GM12891 (cell line): ENCODE measurements around the gene HS1BP3.

Experiments
- DNase-seq: peaks from one replicate; pipeline ENCODE4 v3.0.0; 2011; ENCODE audit warnings: low spot score; ENCODE audit not compliant: insufficient read length
- FAIRE-seq: peaks from 2 replicates; lab custom pipeline; 2011; peaks lifted over from hg19 to GRCh38; lab: Jason Lieb, UNC
- PAX5 ChIP-seq: IDR thresholded peaks from 2 replicates; pipeline ENCODE4 v1.6.1; 2011; ENCODE audit warnings: low read length, moderate library complexity, mild to moderate bottlenecking; ENCODE audit not compliant: insufficient read depth, severe bottlenecking
- POLR2A ChIP-seq: IDR thresholded peaks from 2 replicates; pipeline ENCODE4 v1.6.1; 2011; ENCODE audit warnings: low read depth, low read length, control low read depth
- POLR2AphosphoS5 ChIP-seq: IDR thresholded peaks from 2 replicates; pipeline ENCODE4 v1.6.1; 2011; ENCODE audit warnings: low read depth, low read length, control low read depth
- POU2F2 ChIP-seq: IDR thresholded peaks from 2 replicates; pipeline ENCODE4 v1.6.1; 2011; ENCODE audit warnings: low read depth, mild to moderate bottlenecking, control low read depth, low read length, moderate library complexity
- SPI1 ChIP-seq: IDR thresholded peaks from 2 replicates; pipeline ENCODE4 v1.6.1; 2011; ENCODE audit warnings: low read depth, low read length, control low read depth
- TAF1 ChIP-seq: IDR thresholded peaks from 2 replicates; pipeline ENCODE4 v1.6.1; 2011; ENCODE audit warnings: low read depth, low read length, control low read depth

The HS1BP3 gene

DNA sequence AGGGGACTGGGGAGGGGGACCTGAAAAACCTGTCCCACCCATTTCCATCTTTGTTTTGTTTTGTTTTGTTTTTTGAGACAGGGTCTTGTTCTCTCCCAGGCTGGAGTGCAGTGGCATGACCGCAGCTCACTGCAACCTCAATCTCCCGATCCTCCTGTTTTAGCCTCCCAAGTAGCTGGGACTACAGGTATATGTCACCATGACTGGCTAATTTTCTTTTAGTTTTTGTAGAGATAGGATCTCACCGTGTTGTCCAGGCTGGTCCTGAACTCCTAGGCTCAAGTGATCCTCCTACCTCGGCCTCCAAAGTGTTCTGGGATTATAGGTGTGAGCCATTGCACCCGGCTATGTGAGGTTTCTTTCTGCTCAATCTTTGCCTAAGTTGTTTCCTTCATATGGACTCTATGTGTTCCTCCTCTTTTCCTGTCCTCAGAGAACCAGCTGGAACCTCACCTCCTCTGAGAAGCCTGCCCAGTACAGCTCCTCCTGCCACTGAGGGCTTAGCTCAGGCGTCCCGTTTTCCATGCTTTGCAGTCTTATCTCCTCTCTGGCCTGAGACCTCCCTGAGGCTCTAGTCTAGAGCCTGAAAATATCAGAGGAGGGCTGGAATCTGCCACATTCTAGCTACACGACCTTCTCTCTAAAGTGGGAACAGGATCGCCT is 74.8 kb downstream of the HS1BP3 start:
- DNase-seq, result no peak
- no peak for TF ChIP-seq SPI1
- no peak for TF ChIP-seq TAF1
- no peak for TF ChIP-seq POLR2A
- no peak for TF ChIP-seq POU2F2
- TF ChIP-seq POLR2AphosphoS5, result no peak
- no peak for TF ChIP-seq PAX5
- no peak for FAIRE-seq

GRCh38 chr2:20575414-20575813 is 75.5 kb downstream of the HS1BP3 start:
- TF ChIP-seq SPI1 (no peak), POU2F2 (no peak), TAF1 (no peak), POLR2A (no peak), PAX5 (no peak), POLR2AphosphoS5 (no peak)
- no peak for FAIRE-seq
- DNase-seq, result no peak

DNA sequence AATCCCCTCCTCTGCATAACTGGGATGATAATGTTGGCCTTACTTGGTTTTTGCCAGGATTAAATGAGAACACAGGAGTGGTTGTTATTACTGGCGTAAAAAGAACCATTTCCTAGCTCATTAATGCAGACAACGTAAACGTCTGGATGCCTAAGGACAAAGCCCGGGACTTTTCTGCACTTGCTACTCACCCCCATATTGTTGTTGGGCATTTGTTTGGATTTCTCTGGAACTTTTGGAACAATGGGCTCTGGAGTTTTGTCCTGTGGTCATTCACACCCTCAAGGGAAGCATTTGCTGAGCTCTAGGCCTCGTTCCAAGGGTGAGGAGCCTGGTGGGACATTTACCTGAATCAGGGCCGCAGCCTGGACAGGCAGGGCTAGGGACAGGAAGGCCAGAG is 76.0 kb downstream of the HS1BP3 start:
- FAIRE-seq (no peak), DNase-seq (no peak)
- TF ChIP-seq PAX5 (no peak), TAF1 (no peak), POU2F2 (no peak), SPI1 (no peak)

DNA sequence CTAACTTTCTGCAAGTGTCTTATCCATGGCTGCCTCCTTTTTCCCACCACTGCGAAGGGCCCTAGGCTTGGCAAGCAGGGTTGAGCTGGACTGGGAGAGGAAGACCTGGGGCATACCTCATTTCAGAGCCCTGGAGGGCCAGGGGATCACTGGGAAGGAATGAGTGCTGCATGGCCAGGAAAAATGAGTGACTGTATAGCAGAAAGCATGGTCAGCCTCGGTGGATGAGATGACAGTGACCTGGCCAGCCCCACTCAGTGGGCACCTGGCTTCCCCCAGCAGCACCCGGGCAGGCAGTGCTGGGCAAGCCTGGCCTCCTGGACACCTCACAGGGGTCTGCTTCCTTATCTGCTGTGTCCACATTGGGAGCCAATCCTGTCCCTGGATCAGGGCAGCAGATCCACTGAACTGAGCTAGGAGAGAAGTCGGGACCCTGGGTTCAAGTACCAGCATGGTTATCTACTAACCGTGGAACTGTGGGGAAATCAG is 76.4 kb downstream of the HS1BP3 start:
- no peak for TF ChIP-seq PAX5
- TF ChIP-seq POLR2A, result no peak
- TF ChIP-seq POU2F2, result no peak
- TF ChIP-seq SPI1, result no peak
- TF ChIP-seq TAF1, result no peak
- no peak for TF ChIP-seq POLR2AphosphoS5
- FAIRE-seq (no peak), DNase-seq (no peak)

- no peak for TF ChIP-seq POU2F2
- DNase-seq (no peak), FAIRE-seq (no peak)
Measured at GRCh38 chr2:20573620-20574422, 77.1 kb downstream of the HS1BP3 start.

DNA sequence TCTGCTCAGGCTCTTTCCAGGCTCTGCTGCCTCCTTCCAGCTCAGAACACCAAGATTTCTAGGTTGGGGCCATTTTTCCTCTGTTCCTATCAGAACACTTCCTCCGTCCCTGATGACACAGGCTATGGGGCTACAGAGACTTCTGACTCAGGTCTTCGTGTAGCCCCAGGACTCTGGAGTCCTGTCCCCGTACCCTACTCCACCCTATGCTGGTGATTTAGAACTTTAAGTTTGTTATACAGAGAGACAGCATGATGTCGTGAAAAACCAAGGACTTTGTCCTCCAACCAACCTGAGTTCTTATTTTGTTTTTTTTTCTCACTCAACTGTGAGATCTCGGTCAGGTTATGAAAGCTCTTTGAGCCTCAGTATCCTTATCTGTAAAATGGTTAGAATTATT is 78.7 kb downstream of the HS1BP3 start:
- TF ChIP-seq POU2F2 (no peak), PAX5 (no peak), POLR2AphosphoS5 (no peak), TAF1 (no peak), SPI1 (no peak), POLR2A (no peak)
- no peak for FAIRE-seq

GRCh38 chr2:20571644-20572215 is 79.2 kb downstream of the HS1BP3 start:
- FAIRE-seq, result no peak
- no peak for TF ChIP-seq TAF1
- no peak for TF ChIP-seq POLR2A
- no peak for TF ChIP-seq PAX5
- no peak for TF ChIP-seq SPI1
- no peak for TF ChIP-seq POLR2AphosphoS5
- no peak for TF ChIP-seq POU2F2

More for the DNA sequence above, 78.7 kb downstream of the HS1BP3 start:
- DNase-seq, result no peak

GRCh38 chr2:20571231-20571630 is 79.7 kb downstream of the HS1BP3 start:
- no peak for TF ChIP-seq TAF1
- no peak for TF ChIP-seq POLR2AphosphoS5
- no peak for TF ChIP-seq SPI1
- no peak for TF ChIP-seq POU2F2
- TF ChIP-seq PAX5, result no peak
- TF ChIP-seq POLR2A, result no peak
- FAIRE-seq (no peak), DNase-seq (no peak)

More at GRCh38 chr2:20571644-20572215, 79.2 kb downstream of the HS1BP3 start:
- no peak for DNase-seq

- DNase-seq, result no peak
- TF ChIP-seq POLR2A (no peak), POLR2AphosphoS5 (no peak), TAF1 (no peak), PAX5 (no peak), POU2F2 (no peak), SPI1 (no peak)
- FAIRE-seq, result no peak
Measured at GRCh38 chr2:20570249-20570648, 80.6 kb downstream of the HS1BP3 start.
